GM19025 (cell line): ENCODE measurements around the gene EPHA6.

Experiments
- ATAC-seq: cut with Tn5 transposase; IDR thresholded peaks from one replicate; pipeline ENCODE4 v1.9.1; 2021; ENCODE audit warnings: mild to moderate bottlenecking, low read depth, moderate library complexity; ENCODE audit not compliant: unreplicated experiment

The EPHA6 gene

DNA sequence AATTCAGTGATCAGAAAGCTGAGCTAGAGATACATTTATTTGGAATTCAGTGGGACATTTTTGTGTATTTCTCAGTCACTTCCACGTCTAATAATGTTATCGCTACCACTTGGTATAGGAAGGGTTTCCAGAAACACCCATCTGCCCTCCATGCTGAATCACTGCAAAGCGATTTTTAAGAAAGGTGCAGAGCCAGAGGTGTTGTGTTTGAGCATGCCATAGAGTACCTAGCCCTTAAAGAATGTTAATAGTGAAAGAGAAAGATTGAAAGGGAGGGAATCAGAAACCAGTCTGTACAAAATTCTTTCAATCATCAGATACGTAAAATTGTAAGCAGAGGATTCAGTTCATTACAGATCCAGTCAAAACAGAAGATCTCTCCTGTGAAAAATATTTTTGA, 870.1 kb downstream of the EPHA6 start:
- ATAC-seq: no peak

- ATAC-seq: no peak
Measured at GRCh38 chr3:97686258-97686657, 871.9 kb downstream of the EPHA6 start.

DNA sequence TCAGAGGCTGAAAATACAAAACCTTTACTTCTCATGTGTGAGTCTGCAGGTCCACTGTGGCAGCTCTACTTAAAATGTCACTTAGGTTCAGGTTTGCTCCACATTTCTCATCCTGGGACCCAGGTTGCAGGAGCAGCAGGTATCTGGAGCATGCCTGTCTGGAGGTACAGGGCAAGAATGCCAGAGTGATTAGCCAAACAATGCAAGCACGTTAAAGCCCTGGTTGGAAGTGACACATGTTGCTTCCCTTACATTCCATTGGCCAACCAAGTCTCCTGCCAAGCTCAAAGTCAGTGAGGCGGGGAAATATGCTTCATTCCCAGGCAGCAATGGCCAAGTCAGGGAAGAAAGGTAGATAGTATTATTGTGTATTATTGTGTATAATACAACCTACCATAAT, 873.3 kb downstream of the EPHA6 start:
- ATAC-seq: no peak

DNA sequence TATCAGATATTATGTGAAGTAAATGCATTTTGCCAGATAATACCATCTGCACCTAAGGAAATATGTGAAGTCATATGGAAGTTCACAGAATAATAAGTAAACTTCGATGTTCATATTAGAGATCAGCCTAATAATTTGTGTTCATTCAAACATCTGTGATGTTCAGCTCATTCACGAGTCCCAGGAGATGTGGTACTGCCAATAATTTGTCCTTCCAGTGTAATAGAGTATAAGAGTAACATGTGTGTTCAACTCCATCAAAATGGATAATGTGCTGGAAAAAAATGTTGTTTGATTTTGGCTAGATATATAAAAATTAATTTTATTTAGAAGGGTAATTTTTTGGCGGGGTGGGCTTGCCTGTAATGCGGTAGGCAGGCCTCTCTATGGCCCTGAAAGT, 874.7 kb downstream of the EPHA6 start:
- ATAC-seq: no peak

GRCh38 chr3:97689962-97690361, 875.6 kb downstream of the EPHA6 start:
- ATAC-seq: no peak

- ATAC-seq: no peak
Measured at GRCh38 chr3:97691354-97691753, 877.0 kb downstream of the EPHA6 start.

GRCh38 chr3:97692389-97692788, 878.0 kb downstream of the EPHA6 start:
- ATAC-seq: no peak

GRCh38 chr3:97692831-97693230, 878.4 kb downstream of the EPHA6 start:
- no peak for ATAC-seq

DNA sequence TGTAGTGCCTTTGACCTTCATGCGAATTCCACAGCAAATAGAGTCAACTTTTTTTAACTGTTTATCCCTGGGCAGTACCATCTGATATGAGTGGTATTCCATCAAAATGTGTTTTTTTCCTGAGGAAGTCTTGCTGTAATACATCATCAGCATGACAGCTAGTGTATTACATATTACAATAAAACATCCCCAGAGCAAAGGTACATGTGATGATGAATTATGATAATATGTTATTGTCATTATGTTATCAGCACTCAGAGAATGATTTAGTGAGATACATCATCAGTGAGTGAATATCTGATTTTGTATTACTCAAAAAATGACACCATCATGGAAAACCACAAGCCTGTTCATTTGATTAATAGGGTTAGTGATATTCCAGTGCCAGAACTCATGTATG, 880.5 kb downstream of the EPHA6 start:
- ATAC-seq: no peak

DNA sequence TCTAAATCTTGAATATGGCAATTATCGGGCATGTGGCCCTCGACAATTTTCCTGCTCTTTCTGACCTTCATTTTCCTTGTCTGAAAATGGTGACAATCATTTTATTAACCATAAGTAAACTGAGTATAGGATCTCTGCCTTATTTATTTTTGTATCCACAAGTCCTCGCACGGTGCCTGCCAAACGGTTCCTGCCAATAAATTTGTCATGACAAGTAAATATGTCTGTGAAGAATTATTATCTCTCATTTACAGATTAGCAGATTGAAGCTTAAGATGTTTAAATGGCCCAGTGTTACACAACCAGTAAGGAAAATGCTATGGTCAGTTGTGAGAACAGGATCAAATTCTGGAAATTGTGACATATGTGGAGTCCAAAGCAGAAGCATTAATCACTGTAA, 884.3 kb downstream of the EPHA6 start:
- no peak for ATAC-seq

GRCh38 chr3:97699889-97700288, 885.5 kb downstream of the EPHA6 start:
- no peak for ATAC-seq

GRCh38 chr3:97705764-97706163, 891.4 kb downstream of the EPHA6 start:
- no peak for ATAC-seq

- no peak for ATAC-seq
Measured at GRCh38 chr3:97706226-97706625, 891.8 kb downstream of the EPHA6 start.

DNA sequence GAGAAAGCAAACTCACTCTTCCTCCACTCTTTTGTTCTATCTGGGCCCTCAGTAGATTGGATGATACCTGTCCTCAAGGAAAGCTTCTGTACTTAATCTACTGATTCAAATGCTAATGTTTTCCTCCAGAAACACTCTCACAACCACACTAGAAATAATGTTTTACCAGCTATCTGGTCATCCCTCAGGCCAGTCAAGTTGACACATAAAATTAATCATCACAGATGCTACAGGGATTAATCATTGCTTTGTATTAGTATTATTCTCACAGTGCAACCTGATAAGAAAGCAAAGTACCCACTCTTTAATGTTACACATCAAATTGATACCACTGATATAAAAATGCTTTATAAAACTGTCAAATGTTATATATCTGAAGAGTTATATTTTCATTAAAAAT, 897.3 kb downstream of the EPHA6 start:
- no peak for ATAC-seq

- no peak for ATAC-seq
Measured at GRCh38 chr3:97712919-97713318, 898.5 kb downstream of the EPHA6 start.

DNA sequence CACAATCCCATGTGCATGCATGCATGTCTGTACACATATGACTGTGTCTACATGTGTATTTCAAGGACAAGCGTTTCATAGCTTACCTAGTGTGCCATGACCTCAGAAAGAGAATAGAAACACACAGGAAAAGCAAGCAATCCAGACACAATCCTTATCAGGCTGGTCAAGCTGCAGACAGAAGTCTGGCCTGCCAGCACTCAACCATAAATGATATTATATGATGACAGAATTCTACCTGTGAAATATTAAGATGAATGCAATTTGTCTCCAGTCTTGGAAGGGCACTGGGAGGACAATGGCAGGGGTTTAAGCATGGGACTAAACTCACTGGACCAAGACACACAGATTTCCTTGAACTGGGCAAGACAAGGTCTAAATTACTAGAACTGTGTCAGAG, 899.2 kb downstream of the EPHA6 start:
- no peak for ATAC-seq

DNA sequence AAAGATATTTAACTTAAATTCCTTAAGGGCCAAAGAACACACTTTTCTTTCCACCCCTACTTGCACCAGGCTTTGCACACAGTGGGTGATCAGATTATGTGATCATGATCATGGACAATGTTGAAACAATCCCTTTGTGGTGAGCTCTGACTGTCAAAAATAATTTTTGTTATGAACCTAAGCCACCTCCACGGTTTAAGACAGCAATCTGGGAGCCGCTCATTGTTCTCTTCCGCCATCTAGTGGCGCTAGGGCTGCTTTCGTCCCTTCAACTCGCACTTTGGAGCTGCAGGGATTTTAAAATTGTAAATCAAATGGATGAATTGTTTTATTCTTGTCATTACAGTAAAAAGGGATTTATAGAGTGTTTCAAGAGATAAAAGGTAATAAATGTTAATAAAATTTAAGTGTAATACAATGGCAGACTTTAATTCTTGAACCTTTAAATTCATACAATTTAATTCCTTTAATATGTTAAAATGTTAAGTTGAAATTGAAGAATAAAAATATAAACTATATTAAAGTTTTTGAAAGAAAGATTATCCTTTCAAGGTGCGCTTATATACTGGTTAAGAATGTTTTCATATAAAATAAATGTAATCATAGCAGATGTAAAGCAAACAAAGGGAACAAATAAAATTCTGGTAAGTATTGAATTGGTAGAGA, 904.9 kb downstream of the EPHA6 start:
- no peak for ATAC-seq

GRCh38 chr3:97720417-97720816, 906.0 kb downstream of the EPHA6 start:
- ATAC-seq: no peak

GRCh38 chr3:97721446-97721845, 907.1 kb downstream of the EPHA6 start:
- no peak for ATAC-seq

GRCh38 chr3:97736928-97737327, 922.5 kb downstream of the EPHA6 start:
- ATAC-seq: no peak

GRCh38 chr3:97738761-97739160, 924.4 kb downstream of the EPHA6 start:
- ATAC-seq: no peak

GRCh38 chr3:97742036-97742435, 927.6 kb downstream of the EPHA6 start:
- no peak for ATAC-seq

DNA sequence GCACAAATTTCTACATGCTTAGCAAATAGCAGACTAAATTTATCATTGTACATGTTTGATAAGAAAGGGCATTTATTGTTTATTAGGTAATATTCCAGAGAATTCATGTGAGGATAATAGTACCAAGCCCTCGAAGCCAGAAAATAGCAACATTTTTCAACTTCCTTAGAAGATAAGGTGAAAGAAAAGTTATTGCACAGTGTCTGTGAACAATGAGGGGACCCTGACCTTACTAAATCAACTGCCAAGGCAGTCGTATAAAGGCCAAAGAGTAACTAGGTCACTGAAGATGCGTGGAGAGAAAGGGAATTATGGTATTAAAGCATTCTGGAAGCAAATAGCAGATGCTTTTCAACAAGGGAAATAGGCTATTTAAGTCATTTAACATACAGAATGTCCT, 929.9 kb downstream of the EPHA6 start:
- no peak for ATAC-seq
